CD4-positive, alpha-beta T cell (primary cell): ENCODE results near the gene CTDSP1. TPM values are rescaled to one million over a fixed set of nuclear protein-coding genes. Genes with fewer than 3 reads are reported as not detected.
A peak's percentile ranks its signal among the peaks of the same experiment; 100 is the strongest.

Source experiments
- ATAC-seq: fragments of 200-7000 bp; cut with Tn5 transposase; one replicate; pipeline ENCODE4 v1.10.0; 2022; ENCODE audit warnings: mild to moderate bottlenecking; ENCODE audit not compliant: poor library complexity
- CTCF ChIA-PET: fragments of 350-600 bp; sonication (Branson Sonifier 250); formaldehyde crosslinking; loops from one replicate; lab custom pipeline; 2021; ENCODE audit warnings: antibody characterized with exemption, inconsistent platforms; lab: Charles Lee
- POLR2A ChIA-PET: fragments of 350-600 bp; sonication (Branson Sonifier 250); formaldehyde crosslinking; loops from one replicate; lab custom pipeline; 2021; ENCODE audit warnings: antibody characterized with exemption, inconsistent platforms; lab: Charles Lee
- DNase-seq, 14 experiments: peaks; one replicate each; pipeline ENCODE4 v3.0.0-alpha.2; 2013 to 2020; ENCODE audit warnings: mixed read lengths in 2 of 14
- H3K27ac ChIP-seq, 2 donors: one replicate each; pipeline versions ENCODE4 v1.5.1 to v1.7.0; 2013; ENCODE audit warnings: low read length in 2 of 2, low read depth in 1 of 2, mild to moderate bottlenecking in 1 of 2
- H3K27me3 ChIP-seq, 2 experiments: 1 replicate in 1 of 2; 2 replicates in 1 of 2; pipeline versions ENCODE4 v1.6.1 to v1.7.0; 2013; ENCODE audit warnings: low read length in 2 of 2, control low read depth in 1 of 2, mild to moderate bottlenecking in 1 of 2, moderate library complexity in 1 of 2; ENCODE audit not compliant: insufficient read depth in 2 of 2, control insufficient read depth in 1 of 2
- H3K36me3 ChIP-seq: one replicate; pipeline ENCODE4 v1.6.1; 2013; ENCODE audit warnings: low read length, control low read depth; ENCODE audit not compliant: insufficient read depth
- H3K4me1 ChIP-seq: one replicate; pipeline ENCODE4 v1.6.1; 2013; ENCODE audit warnings: low read length, control low read depth; ENCODE audit not compliant: insufficient read depth
- H3K4me3 ChIP-seq: one replicate; pipeline ENCODE4 v1.5.1; 2013; ENCODE audit warnings: mild to moderate bottlenecking, low read length, moderate library complexity
- H3K9me3 ChIP-seq, 2 experiments: 1 replicate in 1 of 2; 2 replicates in 1 of 2; pipeline versions ENCODE4 v1.6.1 to v1.7.0; 2013; ENCODE audit warnings: low read length in 2 of 2, mild to moderate bottlenecking in 2 of 2, control low read depth in 1 of 2, moderate library complexity in 1 of 2; ENCODE audit not compliant: control insufficient read depth in 1 of 2, insufficient read depth in 1 of 2
- H3K27ac Mint-ChIP-seq: one replicate; pipeline ENCODE4 v1.8.0; 2020; ENCODE audit warnings: mixed read lengths
- H3K27me3 Mint-ChIP-seq: one replicate; pipeline ENCODE4 v1.8.0; 2021; ENCODE audit warnings: mixed read lengths
- H3K36me3 Mint-ChIP-seq: one replicate; pipeline ENCODE4 v1.8.0; 2021; ENCODE audit warnings: low read depth, mixed read lengths
- H3K4me1 Mint-ChIP-seq: one replicate; pipeline ENCODE4 v1.8.0; 2021; ENCODE audit warnings: low read depth, mixed read lengths
- H3K4me3 Mint-ChIP-seq: one replicate; pipeline ENCODE4 v1.8.0; 2020; ENCODE audit warnings: mild to moderate bottlenecking, mixed read lengths
- H3K9me3 Mint-ChIP-seq: one replicate; pipeline ENCODE4 v1.8.0; 2020; ENCODE audit warnings: mixed read lengths
- intact Hi-C, 2 experiments: fragments of 100-400 bp; cut with DNase I in 1 of 2; cut with micrococcal nuclease in 1 of 2; formaldehyde crosslinking; loops; one replicate each; pipeline versions ENCODE4 v1.15.1 to v1.9.0; 2023 to 2025; cut with DNase I, micrococcal nuclease
- total RNA-seq, 174 experiments: library from RNA in 2 of 174; stranded (reverse) in 2 of 174; gene quantifications; one replicate each; pipeline ENCODE4 v1.2.3 and lab custom pipeline; 2021 to 2026
- TF ChIP-seq, protein P1 (sequence below): fragments of 200-600 bp; IDR thresholded peaks from one replicate; pipeline ENCODE4 v1.8.0; 2022; ENCODE audit warnings: antibody characterized with exemption, mild to moderate bottlenecking

Gene CTDSP1
- total RNA-seq, 2 experiments from 2014 or later, result 70.5 to 76.8 TPM

DNA sequence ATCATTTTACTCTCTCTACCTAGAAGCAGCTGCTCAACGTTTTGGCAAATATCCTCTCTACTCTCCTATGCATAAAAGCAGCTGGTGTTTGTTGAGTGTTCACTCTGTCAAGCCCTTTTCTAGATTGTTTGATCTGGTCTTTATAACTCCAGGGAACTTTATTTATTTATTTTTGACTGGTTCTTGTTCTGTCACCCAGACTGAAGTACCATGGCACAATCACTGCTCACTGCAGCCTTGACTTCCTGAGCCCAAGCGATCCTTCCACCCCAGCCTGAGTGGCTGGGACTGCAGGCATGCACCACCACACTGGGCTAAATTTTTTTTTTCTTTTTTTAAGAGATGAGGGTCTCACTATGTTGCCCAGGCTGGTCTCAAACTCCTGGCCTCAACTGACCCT is 30.3 kb upstream of the CTDSP1 start:
- POLR2A ChIA-PET, result interaction anchor here (3.6 kb wide), 1 partner anchor 27 kb away, joined by 33 read pairs; no protein-coding TSS in a partner anchor
- TF ChIP-seq, protein P1, sequence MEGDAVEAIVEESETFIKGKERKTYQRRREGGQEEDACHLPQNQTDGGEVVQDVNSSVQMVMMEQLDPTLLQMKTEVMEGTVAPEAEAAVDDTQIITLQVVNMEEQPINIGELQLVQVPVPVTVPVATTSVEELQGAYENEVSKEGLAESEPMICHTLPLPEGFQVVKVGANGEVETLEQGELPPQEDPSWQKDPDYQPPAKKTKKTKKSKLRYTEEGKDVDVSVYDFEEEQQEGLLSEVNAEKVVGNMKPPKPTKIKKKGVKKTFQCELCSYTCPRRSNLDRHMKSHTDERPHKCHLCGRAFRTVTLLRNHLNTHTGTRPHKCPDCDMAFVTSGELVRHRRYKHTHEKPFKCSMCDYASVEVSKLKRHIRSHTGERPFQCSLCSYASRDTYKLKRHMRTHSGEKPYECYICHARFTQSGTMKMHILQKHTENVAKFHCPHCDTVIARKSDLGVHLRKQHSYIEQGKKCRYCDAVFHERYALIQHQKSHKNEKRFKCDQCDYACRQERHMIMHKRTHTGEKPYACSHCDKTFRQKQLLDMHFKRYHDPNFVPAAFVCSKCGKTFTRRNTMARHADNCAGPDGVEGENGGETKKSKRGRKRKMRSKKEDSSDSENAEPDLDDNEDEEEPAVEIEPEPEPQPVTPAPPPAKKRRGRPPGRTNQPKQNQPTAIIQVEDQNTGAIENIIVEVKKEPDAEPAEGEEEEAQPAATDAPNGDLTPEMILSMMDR, result no peak
- peaks cover 41% of the 10 kb centered on the region for H3K4me1 Mint-ChIP-seq
- H3K9me3 ChIP-seq, result peaks cover 4 to 8% of the 10 kb centered on the region in 2 experiments
- H3K27ac Mint-ChIP-seq, result peak overlapping the region; percentile 59
- H3K4me1 ChIP-seq, result peaks cover 27% of the 10 kb centered on the region
- ATAC-seq (no peak), DNase-seq (peak in 1 of 14 experiments; percentile 31)
- intact Hi-C loops, result no loop called here
- no peak overlapping the region for H3K4me3 ChIP-seq
- H3K4me3 Mint-ChIP-seq, result peak overlapping the region; percentile 68
- no peaks in the 10 kb centered on the region for H3K9me3 Mint-ChIP-seq
- no peaks in the 10 kb centered on the region for H3K27me3 Mint-ChIP-seq
- no peaks in the 10 kb centered on the region for H3K36me3 Mint-ChIP-seq
- CTCF ChIA-PET, result interaction anchor here (1.2 to 1.9 kb wide), 2 partner anchors 14 to 27 kb away, joined by 3 to 8 read pairs; no protein-coding TSS in a partner anchor
- H3K27me3 ChIP-seq, result no peaks in the 10 kb centered on the region
- no peaks in the 10 kb centered on the region for H3K36me3 ChIP-seq
- no peak overlapping the region for H3K27ac ChIP-seq

DNA sequence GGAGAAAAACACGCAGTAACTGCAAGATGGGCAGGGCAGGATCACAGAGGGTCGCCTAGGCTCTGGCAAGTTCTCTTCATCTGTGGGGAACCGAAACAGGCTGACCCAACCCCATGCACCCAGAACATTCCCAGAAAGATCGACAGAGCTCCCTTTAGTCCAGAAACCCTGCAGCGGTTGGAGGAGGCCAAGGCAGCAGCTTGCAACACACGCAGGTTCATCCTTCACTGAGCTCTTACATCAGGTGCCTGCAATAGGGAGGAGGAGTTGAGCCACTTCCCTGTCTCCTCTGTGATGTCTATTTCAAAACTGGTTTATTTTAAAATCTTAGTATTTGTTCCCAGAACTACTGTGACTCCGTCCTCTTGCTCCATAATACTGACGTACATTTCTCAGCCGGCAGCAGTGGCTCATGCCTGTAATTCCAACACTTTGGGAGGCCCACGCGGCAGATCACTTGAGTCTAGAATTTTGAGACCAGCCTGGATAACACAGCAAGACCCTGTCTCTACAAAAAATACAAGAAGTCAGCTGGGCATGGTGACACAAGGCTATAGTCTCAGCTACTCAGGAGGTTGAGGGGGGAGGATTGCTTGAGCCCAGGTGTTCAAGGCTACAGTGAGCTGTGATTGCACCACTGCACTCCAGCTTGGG is 29.1 kb upstream of the CTDSP1 start:
- H3K36me3 Mint-ChIP-seq, result no peaks in the 10 kb centered on the region
- Histone ChIP-seq H3K27ac (peak overlapping the region in 1 of 2 donors; percentile 12), H3K4me3 (no peak overlapping the region), H3K27me3 (no peaks in the 10 kb centered on the region), H3K4me1 (peaks cover 27% of the 10 kb centered on the region), H3K36me3 (no peaks in the 10 kb centered on the region), H3K9me3 (peaks cover 4 to 8% of the 10 kb centered on the region in 2 experiments)
- CTCF ChIA-PET, result interaction anchor here (1.2 to 1.9 kb wide), 2 partner anchors 13 to 26 kb away, joined by 3 to 8 read pairs; no protein-coding TSS in a partner anchor
- DNase-seq (peak in 3 of 14 experiments; percentile 24 to 63 (median 53)), ATAC-seq (no peak)
- intact Hi-C loops, result loop anchor here in 1 of 2 experiments (2.0 kb wide), 1 partner anchor 24 kb away; no protein-coding TSS in a partner anchor
- H3K4me3 Mint-ChIP-seq, result no peak overlapping the region
- TF ChIP-seq, protein P1, result no peak
- POLR2A ChIA-PET, result no interaction called here
- H3K4me1 Mint-ChIP-seq, result peaks cover 38% of the 10 kb centered on the region
- H3K27me3 Mint-ChIP-seq, result no peaks in the 10 kb centered on the region
- H3K27ac Mint-ChIP-seq, result peak overlapping the region; percentile 59
- no peaks in the 10 kb centered on the region for H3K9me3 Mint-ChIP-seq

DNA sequence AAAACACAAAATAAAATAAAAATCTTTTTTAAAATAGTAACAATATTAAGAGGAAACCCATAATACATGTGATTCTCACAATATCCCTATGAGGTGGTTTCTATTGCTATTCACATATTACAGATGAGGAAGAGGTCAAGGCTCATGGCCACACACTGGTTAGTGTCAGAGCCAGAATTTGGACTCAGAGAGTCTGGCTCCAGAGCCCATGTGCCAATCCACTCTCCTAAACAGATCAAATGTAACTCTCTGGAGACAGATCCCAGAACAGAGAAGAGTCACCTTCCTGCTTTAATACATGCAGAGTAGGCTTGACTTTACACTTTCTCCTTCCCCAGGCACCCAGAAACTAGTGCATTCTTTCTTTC is 27.7 kb upstream of the CTDSP1 start:
- Histone ChIP-seq H3K27me3 (no peaks in the 10 kb centered on the region), H3K36me3 (no peaks in the 10 kb centered on the region), H3K27ac (no peak overlapping the region), H3K4me1 (peaks cover 25% of the 10 kb centered on the region), H3K9me3 (peaks cover under 1 to 6% of the 10 kb centered on the region in 2 experiments), H3K4me3 (no peak overlapping the region)
- intact Hi-C loops, result loop anchor here in 1 of 2 experiments (2.0 kb wide), 1 partner anchor 23 kb away; no protein-coding TSS in a partner anchor
- ATAC-seq, result no peak
- ChIA-PET POLR2A (no interaction called here), CTCF (no interaction called here)
- TF ChIP-seq, protein P1, result no peak
- Mint-ChIP-seq H3K4me3 (no peak overlapping the region), H3K36me3 (no peaks in the 10 kb centered on the region), H3K27ac (peak overlapping the region; percentile 43), H3K27me3 (no peaks in the 10 kb centered on the region), H3K4me1 (peaks cover 32% of the 10 kb centered on the region), H3K9me3 (no peaks in the 10 kb centered on the region)
- DNase-seq, result no peak
